T-helper 1 cell treated with Interleukin-12 subunit alpha and Interleukin-12 subunit beta and Interleukin-4 antibody, amounts not matched to agents 30 μg/mL and 1 μg/mL, for 36 hours (primary cell): ENCODE results near the gene LOX.

Source experiments
- H3K27ac Mint-ChIP-seq: one replicate; pipeline ENCODE4 v1.8.0; 2021; ENCODE audit warnings: mild to moderate bottlenecking, mixed read lengths
- H3K27me3 Mint-ChIP-seq: one replicate; pipeline ENCODE4 v1.8.0; 2021; ENCODE audit warnings: low read depth, mixed read lengths
- H3K36me3 Mint-ChIP-seq: one replicate; pipeline ENCODE4 v1.8.0; 2021; ENCODE audit warnings: low read depth, mixed read lengths
- H3K4me1 Mint-ChIP-seq: one replicate; pipeline ENCODE4 v1.8.0; 2021; ENCODE audit warnings: low read depth, mixed read lengths
- H3K4me3 Mint-ChIP-seq: one replicate; pipeline ENCODE4 v1.8.0; 2021; ENCODE audit warnings: mild to moderate bottlenecking, moderate library complexity, mixed read lengths
- H3K9me3 Mint-ChIP-seq: one replicate; pipeline ENCODE4 v1.8.0; 2021; ENCODE audit warnings: mixed read lengths

LOX gene

GRCh38 chr5:122083535-122083934, 5.5 kb upstream of the LOX start:
- Mint-ChIP-seq H3K4me1 (peaks cover 1% of the 10 kb centered on the region), H3K27ac (no peak overlapping the region)

GRCh38 chr5:122081541-122081940, 3.5 kb upstream of the LOX start:
- H3K36me3 Mint-ChIP-seq: peaks cover 2% of the 10 kb centered on the region
- no peaks in the 10 kb centered on the region for H3K9me3 Mint-ChIP-seq
- H3K4me3 Mint-ChIP-seq: no peak overlapping the region
- peaks cover 44% of the 10 kb centered on the region for H3K27me3 Mint-ChIP-seq
- peaks cover 12% of the 10 kb centered on the region for H3K4me1 Mint-ChIP-seq
- no peak overlapping the region for H3K27ac Mint-ChIP-seq

More at GRCh38 chr5:122083535-122083934, 5.5 kb upstream of the LOX start:
- peaks cover 32% of the 10 kb centered on the region for H3K27me3 Mint-ChIP-seq
- no peaks in the 10 kb centered on the region for H3K9me3 Mint-ChIP-seq
- no peak overlapping the region for H3K4me3 Mint-ChIP-seq
- H3K36me3 Mint-ChIP-seq: no peaks in the 10 kb centered on the region

GRCh38 chr5:122077366-122078115, 518 bp downstream of the LOX start:
- H3K4me1 Mint-ChIP-seq: peaks cover 13% of the 10 kb centered on the region
- H3K9me3 Mint-ChIP-seq: no peaks in the 10 kb centered on the region
- peaks cover 2% of the 10 kb centered on the region for H3K36me3 Mint-ChIP-seq
- H3K27me3 Mint-ChIP-seq: peaks cover 75% of the 10 kb centered on the region
- peak overlapping the region; percentile 68 for H3K4me3 Mint-ChIP-seq
- no peak overlapping the region for H3K27ac Mint-ChIP-seq

- Mint-ChIP-seq H3K27me3 (peaks cover 75% of the 10 kb centered on the region), H3K9me3 (no peaks in the 10 kb centered on the region), H3K36me3 (peaks cover 2% of the 10 kb centered on the region), H3K4me3 (peak overlapping the region; percentile 68), H3K27ac (no peak overlapping the region), H3K4me1 (peaks cover 13% of the 10 kb centered on the region)
Observed at GRCh38 chr5:122076669-122077365, 1.2 kb downstream of the LOX start.

GRCh38 chr5:122076050-122076461, 2.0 kb downstream of the LOX start:
- H3K36me3 Mint-ChIP-seq: peaks cover 2% of the 10 kb centered on the region
- H3K4me3 Mint-ChIP-seq: no peak overlapping the region
- no peaks in the 10 kb centered on the region for H3K9me3 Mint-ChIP-seq
- H3K27ac Mint-ChIP-seq: no peak overlapping the region
- H3K27me3 Mint-ChIP-seq: peaks cover 71% of the 10 kb centered on the region
- peaks cover 13% of the 10 kb centered on the region for H3K4me1 Mint-ChIP-seq

GRCh38 chr5:122073864-122074263, 4.2 kb downstream of the LOX start:
- H3K4me3 Mint-ChIP-seq: no peak overlapping the region
- peaks cover 2% of the 10 kb centered on the region for H3K36me3 Mint-ChIP-seq
- no peaks in the 10 kb centered on the region for H3K9me3 Mint-ChIP-seq
- no peak overlapping the region for H3K27ac Mint-ChIP-seq
- peaks cover 52% of the 10 kb centered on the region for H3K27me3 Mint-ChIP-seq
- H3K4me1 Mint-ChIP-seq: peaks cover 13% of the 10 kb centered on the region

- H3K9me3 Mint-ChIP-seq: no peaks in the 10 kb centered on the region
- no peak overlapping the region for H3K27ac Mint-ChIP-seq
- peaks cover 10% of the 10 kb centered on the region for H3K4me1 Mint-ChIP-seq
- H3K27me3 Mint-ChIP-seq: peaks cover 44% of the 10 kb centered on the region
- no peak overlapping the region for H3K4me3 Mint-ChIP-seq
- H3K36me3 Mint-ChIP-seq: no peaks in the 10 kb centered on the region
Observed at GRCh38 chr5:122073018-122073417, 5.0 kb downstream of the LOX start.

GRCh38 chr5:122067390-122067789, 10.7 kb downstream of the LOX start:
- Mint-ChIP-seq H3K4me3 (no peak overlapping the region), H3K4me1 (no peaks in the 10 kb centered on the region), H3K27ac (no peak overlapping the region), H3K36me3 (no peaks in the 10 kb centered on the region), H3K27me3 (peaks cover 2% of the 10 kb centered on the region), H3K9me3 (no peaks in the 10 kb centered on the region)

GRCh38 chr5:122064992-122065391, 13.1 kb downstream of the LOX start:
- H3K4me3 Mint-ChIP-seq: no peak overlapping the region
- peaks cover 2% of the 10 kb centered on the region for H3K27me3 Mint-ChIP-seq
- no peaks in the 10 kb centered on the region for H3K9me3 Mint-ChIP-seq

GRCh38 chr5:122063836-122064235, 14.2 kb downstream of the LOX start:
- Mint-ChIP-seq H3K4me3 (no peak overlapping the region), H3K36me3 (no peaks in the 10 kb centered on the region), H3K4me1 (no peaks in the 10 kb centered on the region), H3K27ac (no peak overlapping the region), H3K27me3 (peaks cover 2% of the 10 kb centered on the region), H3K9me3 (no peaks in the 10 kb centered on the region)

More at GRCh38 chr5:122064992-122065391, 13.1 kb downstream of the LOX start:
- H3K27ac Mint-ChIP-seq: no peak overlapping the region
- no peaks in the 10 kb centered on the region for H3K4me1 Mint-ChIP-seq
- no peaks in the 10 kb centered on the region for H3K36me3 Mint-ChIP-seq

- no peaks in the 10 kb centered on the region for H3K4me1 Mint-ChIP-seq
- no peak overlapping the region for H3K27ac Mint-ChIP-seq
- peaks cover 2% of the 10 kb centered on the region for H3K27me3 Mint-ChIP-seq
- H3K4me3 Mint-ChIP-seq: no peak overlapping the region
- H3K36me3 Mint-ChIP-seq: no peaks in the 10 kb centered on the region
- no peaks in the 10 kb centered on the region for H3K9me3 Mint-ChIP-seq
Observed at GRCh38 chr5:122062205-122062604, 15.9 kb downstream of the LOX start.

GRCh38 chr5:122056913-122057312, 21.1 kb downstream of the LOX start:
- Mint-ChIP-seq H3K27me3 (no peaks in the 10 kb centered on the region), H3K9me3 (no peaks in the 10 kb centered on the region), H3K4me3 (no peak overlapping the region), H3K4me1 (no peaks in the 10 kb centered on the region), H3K27ac (no peak overlapping the region), H3K36me3 (no peaks in the 10 kb centered on the region)

GRCh38 chr5:122054266-122054665, 23.8 kb downstream of the LOX start:
- Mint-ChIP-seq H3K36me3 (no peaks in the 10 kb centered on the region), H3K9me3 (no peaks in the 10 kb centered on the region), H3K27ac (no peak overlapping the region), H3K4me1 (no peaks in the 10 kb centered on the region), H3K27me3 (no peaks in the 10 kb centered on the region), H3K4me3 (no peak overlapping the region)

- Mint-ChIP-seq H3K27me3 (no peaks in the 10 kb centered on the region), H3K27ac (no peak overlapping the region), H3K4me1 (no peaks in the 10 kb centered on the region), H3K36me3 (no peaks in the 10 kb centered on the region), H3K9me3 (no peaks in the 10 kb centered on the region), H3K4me3 (no peak overlapping the region)
Observed at GRCh38 chr5:122053181-122054109, 24.6 kb downstream of the LOX start.
